SK-N-SH treated with all-trans-retinoic acid at 6 μM for 48 hours (cell line): ENCODE data around the gene ERCC8.

ENCODE experiments used
- CREB5 ChIP-seq: fragments of 250-450 bp; sonication (Bioruptor Pico); IDR thresholded peaks from 2 replicates; pipeline ENCODE4 v1.5.1; 2020; ENCODE audit warnings: low read depth, mild to moderate bottlenecking, moderate library complexity
- CSDC2 ChIP-seq: fragments of 250-450 bp; sonication (Bioruptor Pico); IDR thresholded peaks from 2 replicates; pipeline ENCODE4 v1.5.0; 2020; ENCODE audit warnings: mild to moderate bottlenecking, moderate library complexity
- CSRNP3 ChIP-seq: fragments of 250-450 bp; sonication (Bioruptor Pico); IDR thresholded peaks from 2 replicates; pipeline ENCODE4 v1.5.1; 2021; ENCODE audit warnings: mild to moderate bottlenecking, moderate library complexity
- ISL1 ChIP-seq: fragments of 250-450 bp; sonication (Bioruptor Pico); IDR thresholded peaks from 2 replicates; pipeline ENCODE4 v2.1.2; 2022; ENCODE audit warnings: mild to moderate bottlenecking, moderate library complexity
- PATZ1 ChIP-seq: fragments of 250-450 bp; sonication (Bioruptor Pico); IDR thresholded peaks from 2 replicates; pipeline ENCODE4 v1.8.0; 2020; ENCODE audit warnings: mild to moderate bottlenecking, moderate library complexity, borderline replicate concordance
- SNAI2 ChIP-seq: fragments of 250-450 bp; sonication (Bioruptor Pico); IDR thresholded peaks from 2 replicates; pipeline ENCODE4 v1.5.0; 2020; ENCODE audit warnings: mild to moderate bottlenecking, moderate library complexity
- TOX ChIP-seq: fragments of 250-450 bp; sonication (Bioruptor Pico); IDR thresholded peaks from 2 replicates; pipeline ENCODE4 v1.8.0; 2021; ENCODE audit warnings: mild to moderate bottlenecking, moderate library complexity, borderline replicate concordance
- TSHZ2 ChIP-seq: fragments of 250-450 bp; sonication (Bioruptor Pico); IDR thresholded peaks from 2 replicates; pipeline ENCODE4 v1.5.0; 2020; ENCODE audit warnings: mild to moderate bottlenecking, moderate library complexity
- ZNF565 ChIP-seq: fragments of 450-650 bp; formaldehyde crosslinking; conservative IDR thresholded peaks from 2 replicates; pipeline ENCODE4 v1.5.0; 2020; ENCODE audit warnings: low read depth, mild to moderate bottlenecking, moderate library complexity
- ZNF8 ChIP-seq: fragments of 450-650 bp; formaldehyde crosslinking; IDR thresholded peaks from 2 replicates; pipeline ENCODE4 v1.5.0; 2020; ENCODE audit warnings: mild to moderate bottlenecking, moderate library complexity

GRCh38 chr5:60927450-60927849 is 17.4 kb downstream of the ERCC8 start:
- TF ChIP-seq CSDC2 (CRISPR knock-in tag) (no peak), ZNF565 (CRISPR knock-in tag) (no peak), ISL1 (no peak), TSHZ2 (CRISPR knock-in tag) (no peak), SNAI2 (CRISPR knock-in tag) (no peak), PATZ1 (no peak), TOX (CRISPR knock-in tag) (no peak), ZNF8 (no peak), CSRNP3 (CRISPR knock-in tag) (no peak), CREB5 (CRISPR knock-in tag) (no peak)
